GM21447 (cell line): ENCODE results near the gene CLIP1.
"Not testable (repeated sequence)": the region's sequence is repeated elsewhere in the genome, so short reads cannot be mapped to it uniquely, and the experiment has no call there.

Experiments
- ATAC-seq: cut with Tn5 transposase; IDR thresholded peaks from one replicate; pipeline ENCODE4 v1.9.1; 2021; ENCODE audit not compliant: unreplicated experiment

Gene CLIP1

DNA sequence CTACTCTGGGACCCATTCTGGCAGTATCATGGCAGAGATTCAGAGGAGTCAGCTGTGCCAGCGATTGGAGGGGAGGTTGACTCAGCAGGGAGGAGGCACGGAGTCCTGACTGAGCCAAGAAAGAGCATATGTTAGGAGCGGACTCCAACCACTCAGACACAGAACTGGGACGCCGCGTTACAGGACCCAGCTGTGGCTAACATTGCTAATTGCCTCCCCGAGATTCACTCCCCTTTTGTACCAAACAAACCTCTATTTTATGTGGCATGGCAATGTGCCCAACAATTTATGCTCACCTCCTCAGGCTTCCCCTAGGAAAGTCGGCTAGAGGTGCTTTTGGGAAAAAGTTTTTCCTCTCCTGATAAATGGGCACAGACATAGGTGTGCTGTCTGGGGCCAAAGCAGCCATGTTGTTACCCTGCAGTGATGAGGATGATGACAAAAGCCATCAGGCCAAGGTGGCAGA lies 15.2 kb upstream of the CLIP1 start:
- no peak for ATAC-seq

DNA sequence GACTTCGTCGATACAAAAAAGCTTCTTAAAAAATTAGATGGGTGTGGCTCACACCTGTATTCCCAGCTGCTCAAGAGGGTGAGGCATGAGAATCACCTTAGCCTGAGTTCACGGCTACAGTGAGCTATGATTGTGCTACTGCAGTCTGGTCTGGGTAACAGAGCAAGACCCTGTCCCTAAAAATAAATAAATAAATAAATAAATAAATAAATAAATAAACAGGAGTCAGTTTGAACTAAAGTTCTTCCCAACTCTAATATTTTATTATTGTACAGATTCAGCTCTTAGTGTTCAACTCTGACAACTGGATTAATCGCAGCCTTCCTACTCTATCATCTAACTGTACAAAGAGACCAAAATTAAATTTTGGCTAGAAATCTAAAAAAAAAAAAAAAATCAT lies 12.7 kb upstream of the CLIP1 start:
- ATAC-seq, result no peak

DNA sequence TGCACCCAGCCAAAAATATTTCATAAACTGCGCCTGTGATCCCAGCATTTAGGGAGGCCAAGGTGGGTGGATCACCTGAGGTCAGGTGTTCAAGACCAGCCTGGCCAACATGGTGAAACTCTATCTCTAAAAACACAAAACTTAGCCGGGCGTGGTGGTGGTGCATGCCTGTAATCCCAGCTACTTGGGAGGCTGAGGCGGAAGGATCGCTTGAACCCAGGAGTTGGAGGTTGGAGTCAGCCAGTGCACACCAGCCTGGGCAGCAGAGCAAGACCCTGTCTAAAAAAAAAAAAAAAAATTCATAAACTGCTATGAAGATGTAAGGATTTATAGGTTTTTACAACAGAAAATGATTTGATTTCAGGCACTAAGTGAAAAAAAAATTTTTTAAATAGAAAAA lies 6.6 kb upstream of the CLIP1 start:
- ATAC-seq, result not testable (repeated sequence)

DNA sequence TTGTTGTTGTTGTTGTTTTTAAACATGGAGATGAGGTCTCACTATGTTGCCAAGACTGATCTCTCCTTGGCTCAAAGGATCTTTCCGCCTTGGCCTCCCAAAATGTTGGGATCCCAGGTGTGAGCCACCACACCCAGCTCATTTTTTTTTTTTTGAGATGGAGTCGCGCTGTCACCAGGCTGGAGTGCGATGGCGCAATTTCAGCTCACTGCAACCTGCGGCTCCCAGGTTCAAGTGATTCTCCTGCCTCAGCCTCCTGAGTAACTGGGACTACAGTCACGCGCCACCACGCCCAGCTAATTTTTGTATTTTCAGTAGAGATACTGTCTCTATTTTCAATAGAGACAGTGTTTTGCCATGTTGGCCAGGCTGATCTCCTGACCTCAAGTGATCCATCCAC lies 4.9 kb upstream of the CLIP1 start:
- ATAC-seq, result no peak

DNA sequence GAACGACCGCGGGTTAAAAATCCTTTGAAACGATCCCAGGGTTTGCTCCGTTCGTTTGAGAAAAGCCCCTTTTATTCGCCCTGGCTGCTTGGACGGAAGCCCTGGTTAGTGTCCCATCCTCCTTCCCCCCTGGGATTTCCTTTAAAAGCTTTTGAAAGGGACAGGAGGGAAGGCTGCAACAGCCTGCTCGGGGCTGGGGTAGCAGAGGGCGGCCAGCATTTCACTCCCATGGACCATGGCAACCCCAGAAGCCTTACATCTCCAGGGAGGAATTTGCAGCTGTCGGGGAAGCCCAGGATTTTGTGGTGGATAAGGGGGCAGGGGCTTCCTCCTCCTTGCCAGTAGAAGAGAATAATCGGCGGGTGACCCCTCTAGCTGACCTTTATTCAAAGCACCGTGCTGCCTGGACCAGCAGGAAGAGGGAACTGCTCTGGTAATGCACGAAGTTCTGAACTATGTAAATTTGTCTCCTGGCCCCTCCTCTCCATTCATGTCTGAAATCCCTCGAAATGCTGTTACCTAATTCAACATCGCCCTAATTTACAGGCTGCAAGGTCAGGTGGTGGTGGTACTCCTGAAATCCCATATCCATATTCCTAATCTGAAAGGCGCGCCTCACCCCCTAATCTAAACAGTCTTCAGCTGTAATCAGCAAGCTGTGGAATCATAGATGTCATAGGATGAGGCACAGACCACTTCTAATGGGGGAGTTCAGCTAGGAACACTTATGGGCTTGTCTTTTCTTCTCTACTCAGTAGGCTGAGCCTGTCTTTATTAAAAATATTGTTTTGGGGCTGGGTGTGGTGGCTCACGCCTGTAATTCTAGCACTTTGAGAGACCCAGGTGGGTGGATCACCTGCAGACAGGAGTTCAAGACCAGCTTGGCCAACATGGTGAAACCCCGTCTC lies 1.0 kb upstream of the CLIP1 start:
- ATAC-seq, result no peak

DNA sequence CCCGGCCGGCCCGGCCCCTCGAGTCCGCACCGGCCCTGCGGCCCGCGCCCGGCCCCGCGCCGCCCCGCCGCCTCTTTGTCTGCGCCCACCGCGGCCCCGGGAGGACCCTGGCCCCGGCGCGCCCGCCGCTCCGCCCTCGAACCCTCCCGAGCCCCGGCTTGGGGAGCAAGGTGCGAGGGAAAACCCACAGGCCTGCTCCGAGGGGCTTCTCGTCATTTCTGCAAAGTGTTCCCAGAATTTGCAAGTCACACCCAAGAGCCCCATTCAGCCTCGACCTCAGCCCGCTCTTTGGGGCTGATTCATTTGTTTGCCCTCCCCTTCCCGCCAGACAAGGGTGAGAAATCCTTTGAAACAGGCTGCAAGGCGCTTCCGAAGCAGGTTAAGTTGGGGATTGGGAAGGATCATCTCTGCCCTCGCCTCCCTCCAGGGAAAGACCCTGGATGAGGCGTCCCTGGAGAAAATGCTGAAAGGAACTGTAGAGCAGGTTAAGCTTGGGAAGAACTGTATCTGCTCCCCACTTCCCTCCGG lies 325 bp upstream of the CLIP1 start:
- peak; percentile 4 for ATAC-seq

DNA sequence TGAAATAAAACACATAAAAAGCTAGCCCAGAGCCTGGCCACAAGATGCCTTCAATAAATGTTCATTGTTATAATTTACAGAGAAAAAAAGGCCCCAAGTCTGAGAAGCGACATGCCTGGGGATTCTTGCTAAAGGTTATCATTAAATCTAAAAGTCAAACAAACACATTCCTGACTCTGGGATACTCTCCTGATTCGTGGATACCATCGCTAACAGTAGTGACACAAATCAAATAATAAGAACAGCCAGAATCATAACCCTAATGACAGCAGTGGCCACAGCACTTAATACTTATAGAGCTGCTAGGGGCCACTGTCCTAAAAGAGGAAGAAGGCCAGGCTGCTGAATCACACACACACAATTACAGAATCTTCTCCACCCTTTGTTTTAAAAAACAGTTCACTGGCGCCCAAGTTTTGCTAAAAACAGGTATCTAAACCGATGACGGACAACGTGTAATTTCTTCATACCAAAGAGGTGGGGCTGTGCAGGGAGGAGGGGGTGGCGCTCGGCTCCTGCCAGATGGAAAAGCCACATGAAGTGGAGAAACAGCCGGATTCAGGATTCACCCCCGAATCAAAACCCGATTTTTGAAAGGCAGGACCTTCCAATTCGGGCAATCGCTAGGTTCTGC lies 1.2 kb downstream of the CLIP1 start:
- no peak for ATAC-seq

DNA sequence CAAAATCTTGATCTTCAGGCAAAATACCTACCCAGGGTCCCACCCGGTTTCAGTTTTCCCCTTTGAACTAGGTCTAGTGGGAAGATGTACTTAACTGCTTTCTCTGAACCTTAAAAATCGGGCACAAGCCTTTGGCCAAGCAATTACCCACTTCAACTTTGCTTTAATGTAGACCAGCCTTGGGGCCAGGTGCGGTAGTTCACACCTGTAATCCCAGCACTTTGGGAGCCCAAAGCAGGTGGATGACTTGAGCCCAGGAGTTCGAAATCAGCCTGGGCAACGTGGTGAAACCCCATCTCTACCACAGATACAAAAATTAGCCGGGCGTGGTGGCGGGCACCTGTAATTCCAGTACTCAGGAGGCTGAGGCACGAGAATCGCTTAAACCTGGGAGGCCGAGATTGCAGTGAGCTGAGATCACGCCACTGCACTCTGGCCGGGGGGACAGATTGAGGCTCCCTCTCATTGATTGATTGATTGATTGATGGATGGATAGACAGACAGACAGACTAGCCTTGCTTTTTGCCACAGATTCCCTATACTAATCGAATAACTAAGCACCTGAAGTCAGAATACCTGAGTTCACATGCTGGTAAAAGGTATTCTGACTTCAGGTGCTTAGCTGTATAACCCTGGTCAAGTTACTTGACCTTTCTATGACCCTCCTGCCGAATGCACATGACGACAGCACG lies 1.9 kb downstream of the CLIP1 start:
- no peak for ATAC-seq

DNA sequence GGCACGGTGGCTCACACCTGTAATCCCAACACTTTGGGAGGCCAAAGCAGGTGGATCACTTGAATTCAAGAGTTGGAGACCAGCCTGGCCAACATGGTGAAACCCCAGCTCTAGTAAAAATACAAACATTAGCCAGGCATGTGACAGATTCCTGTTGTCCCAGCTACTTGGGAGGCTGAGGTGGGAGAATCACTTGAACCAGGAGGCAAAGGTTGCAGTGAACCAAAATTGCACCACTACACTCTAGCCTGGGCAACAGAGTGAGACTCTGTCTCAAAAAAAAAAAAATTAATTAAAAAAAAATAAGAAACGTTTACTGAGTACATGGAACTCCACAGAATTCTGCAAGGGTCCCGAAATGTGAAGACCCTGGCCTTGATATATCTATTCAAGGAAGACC lies 3.4 kb downstream of the CLIP1 start:
- not testable (repeated sequence) for ATAC-seq

DNA sequence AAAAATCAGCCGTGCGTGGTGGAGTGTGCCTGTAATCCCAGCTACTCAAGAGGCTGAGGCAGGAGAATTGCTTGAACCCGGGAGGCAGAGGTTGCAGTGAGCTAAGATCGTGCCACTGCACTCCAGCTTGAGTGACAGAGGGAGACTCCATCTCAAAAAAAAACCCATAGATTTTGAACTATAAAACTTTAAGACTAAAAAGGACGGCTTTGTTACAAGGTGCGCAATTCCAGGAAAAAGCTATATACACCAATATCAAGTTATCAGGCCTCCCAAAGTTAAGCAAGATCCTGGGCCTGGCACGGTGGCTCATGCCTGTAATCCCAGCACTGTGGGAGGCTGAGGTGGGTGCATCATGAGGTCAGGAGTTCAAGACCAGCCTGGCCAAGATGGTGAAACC lies 6.8 kb downstream of the CLIP1 start:
- not testable (repeated sequence) for ATAC-seq

DNA sequence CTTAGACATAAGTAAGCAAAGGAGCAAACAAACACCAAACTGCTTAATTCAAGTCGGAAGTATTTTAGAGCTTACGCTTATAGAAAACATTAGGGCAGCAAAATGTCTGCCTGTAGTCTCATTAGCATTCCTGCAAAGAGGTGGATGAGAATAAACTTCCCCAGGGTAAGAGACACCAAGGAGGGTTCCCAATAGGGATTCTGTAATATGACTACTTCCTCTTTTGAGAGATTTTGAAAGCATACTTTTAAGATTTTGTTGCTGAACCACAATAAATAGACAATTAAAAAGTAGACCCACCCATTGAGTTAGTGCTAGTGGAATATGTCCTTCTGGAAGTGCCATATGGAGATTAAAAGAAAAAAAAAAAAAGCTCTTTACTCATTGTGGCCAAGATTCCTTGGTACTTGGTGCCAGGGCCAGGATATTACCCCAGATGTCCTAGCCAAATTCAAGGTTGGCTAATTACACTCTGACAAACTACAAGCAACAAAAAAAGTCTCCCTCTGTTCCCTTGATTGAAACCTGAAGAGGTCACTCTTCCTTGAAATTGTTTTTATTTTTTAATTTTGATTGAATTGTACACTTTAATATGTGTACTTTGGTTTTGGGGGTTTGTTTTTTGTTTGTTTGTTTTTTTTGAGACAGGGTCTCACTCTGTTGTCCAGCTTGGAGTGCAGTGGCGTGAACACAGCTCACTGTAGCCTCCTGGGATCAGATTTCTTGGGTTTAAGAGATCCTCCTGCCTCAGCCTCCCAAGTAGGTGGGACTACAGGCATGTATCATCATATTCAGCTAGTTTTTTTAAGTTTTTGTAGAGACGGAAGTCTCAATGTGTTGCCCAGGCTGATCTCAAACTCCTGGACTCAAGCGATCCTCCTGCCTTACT lies 8.7 kb downstream of the CLIP1 start:
- ATAC-seq, result no peak

DNA sequence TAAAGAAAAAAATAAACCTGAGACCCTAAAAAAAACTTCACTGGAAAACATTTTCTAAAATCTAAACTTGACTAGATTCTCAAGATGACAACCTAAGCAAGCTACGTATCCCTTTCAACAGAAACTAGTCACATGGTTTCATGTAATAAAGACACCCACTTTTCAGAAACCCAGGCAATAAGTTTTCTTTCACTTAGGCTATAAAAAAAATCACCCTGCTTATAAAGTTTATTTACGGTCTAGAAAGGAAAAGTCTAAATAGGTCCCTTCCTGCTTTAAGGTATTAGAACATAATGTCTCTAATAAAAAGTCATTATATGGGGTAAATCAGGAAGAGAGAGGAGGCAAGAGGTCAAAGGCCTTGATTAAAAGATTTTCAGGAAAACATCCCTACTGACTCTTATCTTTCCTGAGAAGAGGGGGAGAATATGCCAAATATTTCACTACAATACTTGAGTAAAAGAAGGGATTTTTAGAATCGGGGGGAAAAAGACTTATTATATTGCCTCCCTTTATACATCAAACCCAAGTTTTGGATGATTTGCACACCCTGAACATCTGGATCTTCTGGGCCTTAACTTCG lies 9.5 kb downstream of the CLIP1 start:
- no peak for ATAC-seq

DNA sequence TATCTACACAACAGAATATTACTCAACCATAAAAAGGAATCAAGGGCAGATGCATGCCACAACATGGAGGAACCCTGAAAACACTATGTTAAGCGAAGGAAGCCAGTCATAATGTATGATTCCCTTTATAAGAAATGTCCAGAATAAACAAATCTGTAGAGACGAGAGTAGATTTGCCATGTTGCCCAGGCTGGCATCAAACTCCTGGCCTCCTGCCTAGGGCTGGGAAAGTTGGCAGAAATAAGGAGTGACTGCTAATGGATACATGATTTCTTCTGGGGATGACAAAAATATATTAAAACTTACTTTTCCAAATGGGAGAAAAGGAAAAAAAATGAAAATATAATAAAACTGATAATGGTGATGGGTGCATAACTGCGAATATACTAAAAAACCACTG lies 10.9 kb downstream of the CLIP1 start:
- no peak for ATAC-seq

DNA sequence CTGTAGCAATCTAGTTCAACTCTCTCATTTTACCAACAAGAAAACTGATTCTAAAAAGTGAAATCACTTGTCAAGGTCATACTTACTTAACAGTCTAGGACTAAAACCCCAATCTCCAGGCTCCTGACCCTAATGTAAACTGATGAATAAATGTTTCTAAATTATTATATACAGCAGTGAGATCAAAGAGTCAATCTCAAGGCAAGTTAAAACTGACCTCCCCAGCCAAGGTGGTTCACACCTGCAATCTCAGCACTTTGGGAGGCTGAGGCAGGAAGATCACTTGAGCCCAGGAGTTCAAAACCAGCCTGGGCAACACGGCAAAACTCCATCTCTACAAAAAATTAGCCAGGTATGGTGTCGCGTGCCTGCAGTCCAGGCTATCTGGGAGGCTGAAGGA lies 15.3 kb downstream of the CLIP1 start:
- no peak for ATAC-seq

DNA sequence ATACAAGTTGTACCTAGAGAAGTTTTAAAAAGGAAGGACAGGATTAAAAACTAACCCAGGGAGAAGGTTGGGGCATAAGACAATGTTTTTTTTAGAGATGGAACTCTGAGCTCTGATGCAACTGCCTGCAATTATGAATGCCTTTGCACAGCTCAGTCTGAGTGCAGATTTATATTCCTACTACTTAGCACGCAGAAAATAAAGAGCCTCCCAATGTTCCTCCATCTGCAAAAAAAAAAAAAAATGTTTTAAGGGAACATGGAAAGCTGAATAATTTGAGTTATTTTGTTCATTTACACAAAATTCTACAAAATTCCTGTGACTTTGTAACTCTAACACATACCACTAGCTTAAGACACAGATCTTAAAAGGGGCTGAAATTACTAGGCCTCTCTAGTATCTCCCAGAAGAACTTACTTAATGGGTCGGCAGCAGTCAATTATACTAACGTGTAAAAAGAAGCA lies 15.7 kb downstream of the CLIP1 start:
- ATAC-seq, result no peak

DNA sequence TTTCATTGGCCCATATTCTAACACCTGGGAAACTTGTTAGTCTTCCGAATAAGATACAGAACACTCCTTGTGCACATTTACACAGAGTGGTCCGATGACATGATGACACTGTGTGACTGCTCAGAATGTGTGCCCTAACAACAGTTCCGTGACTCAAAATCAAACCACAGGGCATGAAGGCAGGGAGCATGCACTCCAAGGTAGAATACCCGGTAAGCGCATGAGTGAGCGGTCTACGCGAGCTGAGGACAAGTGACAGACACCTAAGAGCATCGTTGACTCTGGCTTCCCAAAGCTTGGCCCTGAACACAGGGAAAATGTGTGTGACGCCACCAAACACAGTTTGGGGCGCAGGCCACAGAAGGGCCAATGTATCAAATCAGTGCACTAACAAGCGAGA lies 18.6 kb downstream of the CLIP1 start:
- no peak for ATAC-seq

DNA sequence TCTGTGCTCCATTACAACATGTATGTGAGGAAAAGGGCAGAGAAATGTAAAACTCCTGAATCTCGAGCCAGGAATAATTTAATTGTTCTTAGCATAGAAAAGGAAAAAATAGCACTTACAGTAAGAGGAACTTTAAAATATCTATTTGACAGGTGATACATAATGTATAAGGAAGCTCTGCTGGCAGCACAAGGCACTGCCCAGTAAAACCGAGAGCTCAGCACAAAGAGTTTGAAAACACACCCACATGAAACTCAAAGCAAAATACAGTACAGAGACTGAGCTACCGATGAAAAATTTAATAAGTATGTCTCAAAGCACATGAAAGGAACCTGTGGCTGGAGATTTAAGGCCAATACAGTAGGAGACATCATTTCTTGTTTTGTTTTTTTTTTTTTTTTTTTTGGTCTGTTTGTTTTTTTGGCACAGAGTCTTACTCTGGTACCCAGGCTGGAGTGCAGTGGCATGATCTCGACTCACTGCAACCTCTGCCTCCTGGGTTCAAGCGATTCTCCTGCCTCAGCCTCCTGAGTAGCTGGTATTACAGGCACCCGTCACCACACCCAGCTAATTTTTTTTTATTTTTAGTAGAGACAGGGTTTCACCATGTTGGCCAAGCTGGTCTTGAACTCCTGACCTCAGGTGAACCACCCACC lies 19.2 kb downstream of the CLIP1 start:
- ATAC-seq, result peak; percentile 58

DNA sequence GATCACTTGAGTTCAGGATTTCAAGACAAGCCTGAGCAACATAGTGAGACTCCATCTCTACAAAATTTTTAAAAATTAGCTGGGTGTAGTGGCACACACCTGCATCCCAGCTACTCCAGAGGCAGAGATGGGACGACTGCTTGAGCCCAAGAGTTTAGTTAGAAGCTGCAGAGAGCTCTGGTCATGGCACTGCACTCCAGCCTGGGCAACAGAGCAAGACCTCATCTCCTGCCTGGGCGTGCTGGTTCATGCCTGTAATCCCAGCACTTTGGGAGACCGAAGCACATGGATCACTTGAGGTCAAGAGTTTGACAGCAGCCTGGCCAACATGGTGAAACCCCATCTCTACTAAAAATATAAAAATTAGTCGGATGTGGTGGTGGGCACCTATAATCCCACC lies 20.2 kb downstream of the CLIP1 start:
- ATAC-seq, result no peak

DNA sequence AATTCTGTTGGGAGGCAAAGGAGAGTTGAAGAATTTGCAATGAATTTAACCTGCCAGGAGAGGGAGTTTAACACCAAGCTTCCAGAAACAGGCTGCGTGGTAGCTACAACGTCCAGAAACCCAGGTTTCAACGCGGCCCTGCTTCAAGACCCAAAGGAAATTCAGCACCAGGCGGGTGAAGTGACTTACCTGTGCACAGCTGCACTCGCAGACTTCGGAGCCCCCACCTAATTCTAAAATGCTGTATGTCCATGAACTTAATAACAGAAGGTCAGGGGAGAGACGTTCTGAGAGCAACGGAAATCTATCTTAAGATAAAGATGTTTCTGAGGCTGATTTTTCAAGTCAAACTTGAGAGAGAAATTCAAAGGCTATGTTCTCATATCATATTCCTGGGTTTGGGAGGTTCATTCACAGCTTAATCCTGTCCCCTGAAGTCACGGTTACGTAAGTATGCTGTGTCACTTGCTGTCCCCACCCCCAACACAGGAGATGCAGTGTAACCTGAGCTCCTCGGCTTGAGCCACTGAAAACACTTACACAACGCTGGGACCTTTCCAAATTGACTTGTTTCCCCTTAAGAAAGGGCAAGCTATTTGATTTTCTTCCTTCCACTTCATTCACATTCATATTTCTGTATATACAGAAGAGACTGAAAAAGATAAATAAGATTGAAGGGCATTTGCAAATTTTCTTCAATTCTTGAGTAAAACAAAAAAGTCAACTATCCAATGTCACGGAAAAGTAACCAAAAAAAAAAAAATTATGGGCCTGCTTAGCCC lies 22.7 kb downstream of the CLIP1 start:
- no peak for ATAC-seq
